Activated CD4-positive, alpha-beta T cell treated with anti-CD3 and anti-CD28 coated beads, Interleukin-2, amount 50 U/mL, for 16 hours (primary cell): ENCODE data around the gene NDUFAF3.

Experiments
- DNase-seq: peaks from one replicate; pipeline ENCODE4 v3.0.0-alpha.2; 2020

NDUFAF3 gene, protein sequence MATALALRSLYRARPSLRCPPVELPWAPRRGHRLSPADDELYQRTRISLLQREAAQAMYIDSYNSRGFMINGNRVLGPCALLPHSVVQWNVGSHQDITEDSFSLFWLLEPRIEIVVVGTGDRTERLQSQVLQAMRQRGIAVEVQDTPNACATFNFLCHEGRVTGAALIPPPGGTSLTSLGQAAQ

DNA sequence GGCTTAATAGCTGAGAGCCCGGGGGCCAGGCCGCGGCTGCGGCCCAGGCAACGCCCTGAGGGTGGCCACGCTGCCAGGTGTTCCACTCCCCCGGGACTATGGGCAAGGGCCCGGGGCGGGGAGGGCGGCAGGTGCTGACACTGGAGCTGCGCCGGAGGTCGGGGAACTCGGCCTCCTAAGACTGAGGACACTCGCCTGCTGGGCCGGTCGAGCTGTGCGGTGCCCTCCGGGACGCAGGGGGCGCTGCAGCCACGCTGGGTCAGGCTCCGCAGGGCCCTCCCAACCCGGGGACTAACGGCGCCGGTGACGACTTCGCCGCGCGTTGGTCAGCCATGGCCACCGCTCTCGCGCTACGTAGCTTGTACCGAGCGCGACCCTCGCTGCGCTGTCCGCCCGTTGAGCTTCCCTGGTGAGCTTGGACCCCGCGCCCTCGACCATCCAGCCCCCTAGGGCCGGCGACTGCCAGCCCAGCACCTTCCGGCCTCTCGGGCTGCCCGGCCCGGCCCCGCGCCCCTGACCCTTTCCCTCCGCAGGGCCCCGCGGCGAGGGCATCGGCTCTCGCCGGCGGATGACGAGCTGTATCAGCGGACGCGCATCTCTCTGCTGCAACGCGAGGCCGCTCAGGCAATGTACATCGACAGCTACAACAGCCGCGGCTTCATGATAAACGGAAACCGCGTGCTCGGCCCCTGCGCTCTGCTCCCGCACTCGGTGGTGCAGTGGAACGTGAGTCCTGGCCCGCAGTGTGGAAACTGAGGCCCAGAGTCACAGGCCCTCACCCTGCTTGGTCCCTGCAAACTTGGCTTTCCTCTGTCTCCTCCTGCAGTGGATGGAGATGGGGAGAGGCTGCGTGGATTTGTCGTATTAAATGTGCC lies at the start of gene NDUFAF3:
NDUFAF3 (plus strand) TSS at position 309 of the 875 bp plus-strand sequence; CDS start at position 333, 24 bp downstream.
- peak; percentile 94 for DNase-seq

DNA sequence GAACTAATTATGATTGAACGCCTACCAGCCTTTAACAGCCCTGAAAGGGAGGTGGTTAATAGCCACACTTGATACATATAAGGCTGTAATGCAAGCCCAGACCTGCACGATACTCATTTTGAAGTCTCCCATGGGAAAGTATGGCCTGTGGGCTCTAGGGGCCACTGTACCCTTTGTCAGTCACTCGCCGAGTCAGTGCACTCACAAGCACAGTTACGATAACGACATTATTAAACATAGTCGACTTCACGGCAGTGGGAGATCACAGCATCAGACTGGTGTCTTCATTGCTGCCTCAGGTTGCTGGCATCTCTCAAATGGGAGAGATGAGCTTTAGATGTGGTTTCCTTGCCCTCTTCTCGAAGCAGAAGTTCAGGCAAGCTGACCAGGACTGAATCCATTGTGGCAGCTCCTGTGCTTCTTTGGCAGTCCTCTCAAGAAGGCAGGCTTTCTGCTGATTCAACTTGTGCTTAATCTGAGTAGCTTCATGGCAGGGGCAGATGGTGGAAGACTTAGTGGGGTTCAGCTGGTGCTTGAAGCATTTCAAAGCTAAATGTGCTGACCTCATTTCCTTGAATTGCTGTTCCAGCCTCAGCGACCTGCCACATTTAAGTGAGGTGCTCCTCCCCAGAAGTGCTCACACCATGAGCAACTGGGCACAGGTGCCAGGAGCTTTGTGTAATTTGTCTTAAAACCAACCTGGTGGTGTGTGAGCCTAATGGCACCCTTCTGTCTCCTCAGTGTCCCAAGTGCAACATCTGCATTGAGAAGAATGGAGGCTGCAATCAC lies 47.7 kb upstream of the NDUFAF3 start:
- DNase-seq, result no peak

DNA sequence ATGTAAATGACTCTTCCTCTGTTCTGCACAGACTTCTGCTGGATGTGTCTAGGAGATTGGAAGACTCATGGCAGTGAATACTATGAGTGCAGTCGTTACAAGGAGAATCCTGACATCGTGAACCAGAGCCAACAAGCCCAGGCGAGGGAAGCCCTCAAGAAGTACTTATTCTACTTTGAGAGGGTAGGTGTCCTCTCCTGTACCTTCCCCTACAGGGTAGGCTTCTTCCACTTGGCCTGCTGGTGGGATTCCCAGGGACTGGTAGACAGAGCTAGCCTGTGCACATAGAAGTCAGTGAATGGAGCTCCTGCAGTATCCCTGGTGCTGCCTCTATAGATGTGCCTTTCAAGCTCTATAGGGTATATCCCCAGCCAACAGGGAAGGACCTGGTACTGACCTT lies 42.5 kb upstream of the NDUFAF3 start:
- no peak for DNase-seq

DNA sequence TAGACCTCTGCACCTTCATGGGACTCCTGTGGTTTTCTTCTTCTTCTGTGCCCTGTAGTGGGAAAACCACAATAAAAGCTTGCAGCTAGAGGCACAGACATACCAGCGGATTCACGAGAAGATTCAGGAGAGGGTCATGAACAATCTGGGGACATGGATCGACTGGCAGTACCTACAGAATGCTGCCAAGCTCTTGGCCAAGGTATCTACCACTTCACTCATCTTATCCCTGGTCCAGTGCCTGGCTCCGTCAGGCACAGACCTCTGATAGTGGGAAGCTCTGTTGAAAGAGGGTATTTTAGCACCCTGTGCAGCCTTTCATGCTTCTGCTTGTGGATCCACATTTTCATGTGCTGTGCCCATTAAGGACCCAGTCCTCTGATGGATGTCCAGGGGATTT lies 41.6 kb upstream of the NDUFAF3 start:
- no peak for DNase-seq

DNA sequence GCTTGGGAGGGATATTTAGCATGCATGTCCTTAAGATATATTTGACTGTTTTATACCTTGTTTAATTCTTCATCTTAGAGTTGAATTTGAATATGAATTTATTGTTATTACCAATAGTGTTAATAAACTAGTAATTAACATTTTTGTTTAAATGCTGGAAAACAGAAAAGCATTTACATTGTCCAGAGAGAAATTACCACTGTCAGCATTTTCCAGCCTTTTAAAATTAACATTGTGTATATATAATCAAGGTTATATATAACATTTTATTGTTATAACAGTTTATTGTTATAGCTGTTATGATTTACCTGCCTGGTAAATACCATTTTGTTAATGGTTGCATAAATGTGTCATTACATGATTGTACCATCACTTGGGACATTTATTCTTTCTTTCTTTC lies 39.9 kb upstream of the NDUFAF3 start:
- no peak for DNase-seq

DNA sequence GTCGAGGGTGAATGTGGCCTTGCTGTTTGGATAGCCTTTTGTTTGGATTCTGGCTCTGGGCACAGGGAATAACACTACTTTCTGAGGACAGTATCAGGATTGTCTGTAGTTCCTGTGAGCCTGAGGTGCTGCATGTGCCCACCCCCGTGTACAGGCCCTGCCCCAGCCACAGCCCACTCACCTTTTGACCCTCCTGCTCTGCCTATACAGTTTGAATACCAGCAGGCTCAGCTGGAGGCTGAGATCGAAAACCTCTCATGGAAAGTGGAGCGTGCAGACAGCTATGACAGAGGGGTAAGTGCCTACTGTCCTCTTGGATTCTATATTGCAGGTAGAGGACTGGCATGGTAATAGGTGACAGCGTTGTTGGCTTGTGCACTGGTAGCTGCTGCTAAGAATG lies 39.2 kb upstream of the NDUFAF3 start:
- DNase-seq, result no peak

DNA sequence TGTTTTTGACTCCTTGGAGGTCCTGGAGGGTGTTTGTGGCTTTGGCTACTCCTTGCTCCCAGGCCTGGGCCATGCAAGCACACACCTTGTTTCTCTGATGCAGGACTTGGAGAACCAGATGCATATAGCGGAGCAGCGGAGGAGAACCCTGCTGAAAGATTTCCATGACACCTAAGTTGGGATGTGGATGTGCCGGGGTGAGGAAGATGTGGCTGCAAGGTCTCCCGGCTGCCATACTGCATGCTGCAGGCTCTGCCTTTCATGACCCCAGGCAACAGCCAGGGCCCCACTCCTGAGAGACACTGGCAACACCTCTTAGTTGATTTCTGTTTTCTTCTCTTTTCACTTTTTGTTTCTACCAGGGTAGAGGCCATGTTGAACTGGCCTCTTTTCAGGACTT lies 38.8 kb upstream of the NDUFAF3 start:
- no peak for DNase-seq

DNA sequence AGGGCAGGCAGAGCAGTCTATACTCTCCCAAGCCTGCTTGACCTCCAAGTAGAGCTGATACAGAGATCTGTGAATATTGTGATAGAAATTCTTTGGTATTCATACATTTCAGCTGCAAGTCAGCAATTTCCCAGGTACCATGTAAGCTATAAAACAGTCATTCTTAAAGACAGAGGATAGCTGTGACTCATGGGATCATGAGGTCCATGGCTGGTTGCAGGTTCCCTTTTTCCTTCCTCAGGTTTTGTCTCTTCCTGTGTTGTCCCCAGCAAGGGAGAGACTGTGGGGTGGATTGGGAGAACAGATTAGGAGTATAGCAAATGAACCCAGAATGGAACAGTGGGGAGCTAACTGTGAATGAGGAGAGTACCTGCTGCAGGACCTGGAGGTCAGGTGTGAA lies 37.3 kb upstream of the NDUFAF3 start:
- no peak for DNase-seq

DNA sequence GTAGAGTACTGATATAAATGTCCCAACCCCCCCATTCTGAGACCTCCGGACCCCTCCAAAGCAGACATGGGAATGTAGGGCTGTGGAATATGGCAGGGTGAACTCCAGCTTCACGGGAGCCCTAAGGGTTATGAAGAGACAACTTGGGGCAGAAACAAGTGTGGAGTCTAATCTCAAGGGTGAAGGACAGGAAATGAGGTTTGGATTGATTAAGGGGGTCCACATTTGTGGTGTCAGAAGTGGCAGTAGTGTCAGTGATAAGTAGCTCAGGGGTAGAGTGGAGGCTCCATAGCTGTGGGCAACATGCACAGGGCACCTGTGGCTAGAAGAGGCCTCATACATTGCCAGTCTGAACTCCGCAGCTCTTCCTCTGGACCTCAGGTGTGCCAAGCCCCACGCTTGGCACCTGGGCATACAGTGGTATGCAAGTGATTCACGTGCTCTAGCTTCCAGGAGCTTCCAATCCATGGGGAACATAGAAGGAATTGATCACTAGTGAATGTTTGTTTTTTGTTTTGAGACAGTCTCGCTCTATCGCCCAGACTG lies 36.0 kb upstream of the NDUFAF3 start:
- DNase-seq, result no peak

DNA sequence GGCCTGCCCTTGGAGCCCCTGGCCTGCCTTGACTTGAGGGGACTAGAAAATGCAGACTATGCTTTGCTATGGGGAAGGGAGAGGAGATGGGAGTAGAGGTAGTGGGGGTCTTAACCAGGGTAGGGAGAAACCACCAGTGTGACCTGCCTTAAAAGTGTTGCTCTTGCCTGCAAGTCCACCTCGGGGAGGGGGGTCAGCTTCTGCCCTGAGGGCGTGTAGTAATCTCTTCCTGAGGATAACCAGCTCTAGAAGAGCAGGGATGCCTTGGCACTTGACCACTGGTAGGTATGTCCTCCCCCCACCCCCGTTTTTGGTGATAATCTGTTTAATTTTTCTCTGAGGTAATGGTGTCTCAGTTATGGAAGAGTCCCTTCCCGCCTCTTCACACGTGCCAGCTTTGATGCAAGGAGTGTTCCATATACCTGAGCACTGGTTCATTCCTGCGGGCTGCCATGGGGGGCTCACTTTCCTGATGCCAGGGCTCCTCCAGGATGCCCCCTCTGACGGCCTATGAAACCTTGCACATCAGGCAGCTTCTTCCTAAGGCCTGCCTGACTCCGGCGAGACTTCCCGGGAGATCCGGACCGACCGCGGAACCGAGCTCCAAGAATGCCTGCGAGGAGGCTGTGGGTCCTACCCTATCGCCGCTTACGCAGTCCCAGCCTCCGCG lies 32.7 kb upstream of the NDUFAF3 start:
- DNase-seq, result no peak

DNA sequence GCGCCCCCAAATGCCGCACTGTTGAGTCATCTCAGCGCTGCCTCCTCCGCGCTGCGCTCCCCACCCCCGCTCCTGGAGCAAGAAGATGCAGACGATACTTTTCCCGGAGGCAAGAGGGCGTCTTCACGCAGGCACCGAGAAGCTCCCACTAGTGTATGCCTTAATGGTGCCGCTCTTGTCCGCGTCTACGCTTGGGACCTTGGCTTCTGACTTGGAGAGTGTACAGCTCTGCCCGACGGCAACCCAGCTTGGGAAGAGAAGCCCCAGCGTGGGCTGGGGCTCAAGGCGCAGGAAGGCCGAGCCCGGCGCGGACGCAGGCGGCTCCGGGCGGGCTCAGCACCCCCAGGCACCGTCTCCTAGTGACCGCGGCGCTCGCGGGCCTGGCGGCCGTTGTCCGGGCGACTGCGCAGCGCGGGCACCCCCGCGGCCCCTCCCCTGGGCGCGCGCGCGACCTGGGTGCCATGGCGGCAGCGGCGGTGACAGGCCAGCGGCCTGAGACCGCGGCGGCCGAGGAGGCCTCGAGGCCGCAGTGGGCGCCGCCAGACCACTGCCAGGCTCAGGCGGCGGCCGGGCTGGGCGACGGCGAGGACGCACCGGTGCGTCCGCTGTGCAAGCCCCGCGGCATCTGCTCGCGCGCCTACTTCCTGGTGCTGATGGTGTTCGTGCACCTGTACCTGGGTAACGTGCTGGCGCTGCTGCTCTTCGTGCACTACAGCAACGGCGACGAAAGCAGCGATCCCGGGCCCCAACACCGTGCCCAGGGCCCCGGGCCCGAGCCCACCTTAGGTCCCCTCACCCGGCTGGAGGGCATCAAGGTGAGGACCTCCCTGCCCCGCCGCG lies 31.9 kb upstream of the NDUFAF3 start, which contains the start of gene P4HTM:
P4HTM (plus strand) TSS at position 446 of the 840 bp plus-strand sequence; CDS start at position 462, 16 bp downstream.
- DNase-seq, result peak; percentile 84

DNA sequence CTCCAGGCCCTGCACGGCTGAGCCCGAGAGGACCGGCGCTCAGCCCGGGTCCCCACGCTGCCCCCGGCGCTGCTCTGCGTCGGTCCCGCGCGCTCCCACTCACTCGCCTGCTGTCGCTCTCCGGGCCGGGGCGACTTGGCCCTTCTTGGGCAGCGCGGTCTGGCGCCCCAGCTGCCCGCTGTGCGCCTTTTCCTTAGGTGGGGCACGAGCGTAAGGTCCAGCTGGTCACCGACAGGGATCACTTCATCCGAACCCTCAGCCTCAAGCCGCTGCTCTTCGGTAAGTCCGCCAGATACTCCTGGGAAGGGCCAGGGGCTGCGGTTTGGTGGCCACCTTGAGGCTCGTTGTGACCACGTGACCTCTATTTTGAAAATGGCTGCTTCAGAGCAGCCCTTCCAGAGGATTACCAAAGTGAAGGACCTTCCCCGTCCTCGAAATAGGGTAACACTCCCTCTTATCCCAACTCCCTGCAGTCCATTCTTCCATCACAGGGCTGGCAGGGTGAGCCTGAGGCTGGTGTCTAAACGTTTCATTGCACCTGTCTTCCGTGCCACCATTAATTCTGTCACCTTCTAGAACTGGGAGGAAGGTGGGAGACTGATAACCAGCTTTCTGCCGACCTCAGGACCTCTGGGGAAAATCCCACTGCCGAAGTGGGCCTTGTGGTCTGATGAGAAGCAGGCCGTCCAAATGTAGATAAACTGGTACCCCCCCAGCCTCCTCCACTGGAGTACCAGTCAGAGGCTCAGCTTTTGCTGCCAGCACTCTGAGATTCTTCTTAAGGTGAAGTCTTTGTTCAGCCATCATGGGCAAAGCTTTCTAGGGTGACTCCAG lies 31.1 kb upstream of the NDUFAF3 start:
- DNase-seq, result peak; percentile 51

DNA sequence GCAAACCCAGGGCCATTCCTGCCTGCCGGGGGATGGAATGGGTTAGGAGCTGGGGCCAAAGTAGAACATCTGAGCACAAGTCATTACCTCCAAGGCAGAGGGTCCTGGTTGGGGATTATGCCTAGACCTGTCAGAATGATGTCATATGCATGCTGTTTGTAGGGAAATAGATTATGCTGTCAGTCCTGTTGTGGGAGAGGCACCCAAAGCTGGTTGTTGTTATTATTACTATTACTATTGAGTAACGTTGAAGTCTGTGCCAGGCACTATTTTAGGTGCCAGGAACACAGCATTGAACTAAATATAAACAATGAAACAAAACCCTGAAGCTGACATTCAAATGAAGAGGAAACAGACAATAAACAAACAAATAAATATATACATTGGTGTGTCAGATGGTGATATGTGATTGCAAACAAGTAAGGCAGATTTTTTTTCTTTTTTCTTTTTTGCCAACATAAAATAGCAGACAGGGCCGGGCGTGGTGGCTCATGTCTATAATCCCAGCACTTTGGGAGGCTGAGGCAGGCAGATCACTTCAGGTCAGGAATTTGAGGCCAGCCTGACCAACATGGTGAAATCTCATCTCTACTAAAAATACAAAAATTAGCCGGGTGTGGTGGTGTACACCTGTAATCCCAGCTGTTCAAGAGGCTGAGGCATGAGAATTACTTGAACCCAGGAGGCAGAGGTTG lies 29.9 kb upstream of the NDUFAF3 start:
- DNase-seq, result no peak

DNA sequence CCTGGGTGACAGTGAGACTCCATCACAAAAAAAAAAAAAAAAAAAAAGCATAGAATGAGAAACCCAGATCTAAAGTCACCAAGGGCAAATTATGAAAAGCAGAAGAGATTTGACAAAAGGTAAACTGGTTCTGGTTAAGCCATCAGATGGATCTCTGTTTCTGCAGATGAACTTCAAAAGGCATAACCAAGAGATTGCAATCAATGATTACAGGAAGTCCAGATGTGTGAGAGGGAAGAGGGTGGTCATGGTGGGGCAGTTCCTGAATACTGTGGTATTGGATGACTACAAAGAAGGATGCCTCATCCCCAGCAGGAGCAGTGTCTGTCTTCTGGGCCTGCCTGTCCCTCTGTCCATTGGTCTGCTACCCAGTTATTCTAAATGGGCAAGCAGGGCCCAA lies 28.1 kb upstream of the NDUFAF3 start:
- no peak for DNase-seq

DNA sequence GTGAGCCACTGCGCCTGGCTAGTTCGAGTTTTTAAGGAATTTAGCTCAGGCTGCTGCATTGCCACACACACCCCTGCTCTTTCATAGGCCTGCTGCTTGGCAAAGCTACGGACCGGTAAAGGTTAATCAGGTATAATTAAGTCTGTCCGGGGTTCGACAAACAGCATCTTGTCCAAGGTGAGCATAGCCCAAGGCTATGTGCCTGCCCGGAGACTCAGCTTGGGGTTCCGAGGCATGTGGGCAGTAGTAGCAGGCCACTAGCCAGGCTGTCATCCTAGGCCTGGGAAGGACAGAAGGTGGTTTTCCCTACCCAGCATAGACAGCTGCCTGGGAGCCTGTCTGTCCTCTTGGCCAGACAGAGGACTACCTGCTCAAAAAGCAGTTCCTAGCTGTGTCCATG lies 25.3 kb upstream of the NDUFAF3 start:
- no peak for DNase-seq

DNA sequence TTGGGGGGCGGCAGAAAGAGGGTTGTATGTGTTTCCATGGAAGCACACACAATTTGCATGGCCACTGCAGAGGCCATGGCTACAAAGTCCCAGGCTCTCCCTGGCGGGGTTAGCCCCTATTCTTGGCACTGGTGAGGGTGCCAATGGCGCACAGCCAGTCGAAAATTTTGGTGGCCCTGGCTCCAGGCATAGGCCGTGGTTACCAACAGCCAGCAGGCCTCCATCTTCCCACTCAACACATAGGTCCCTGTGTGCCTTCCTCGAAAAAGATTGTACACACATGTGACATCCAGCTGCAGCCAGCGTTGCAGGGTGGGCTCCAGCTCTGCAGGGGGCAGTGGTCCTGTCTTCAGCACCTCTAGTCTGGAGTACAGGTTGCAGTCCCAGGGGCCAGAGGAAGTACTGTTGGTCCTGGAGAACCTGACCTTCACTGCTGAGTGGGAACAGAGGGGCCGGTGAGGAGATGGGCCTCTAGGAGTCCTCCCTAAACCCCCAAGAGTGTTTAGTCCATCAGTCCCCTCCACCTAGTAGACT lies 24.8 kb upstream of the NDUFAF3 start:
- no peak for DNase-seq

DNA sequence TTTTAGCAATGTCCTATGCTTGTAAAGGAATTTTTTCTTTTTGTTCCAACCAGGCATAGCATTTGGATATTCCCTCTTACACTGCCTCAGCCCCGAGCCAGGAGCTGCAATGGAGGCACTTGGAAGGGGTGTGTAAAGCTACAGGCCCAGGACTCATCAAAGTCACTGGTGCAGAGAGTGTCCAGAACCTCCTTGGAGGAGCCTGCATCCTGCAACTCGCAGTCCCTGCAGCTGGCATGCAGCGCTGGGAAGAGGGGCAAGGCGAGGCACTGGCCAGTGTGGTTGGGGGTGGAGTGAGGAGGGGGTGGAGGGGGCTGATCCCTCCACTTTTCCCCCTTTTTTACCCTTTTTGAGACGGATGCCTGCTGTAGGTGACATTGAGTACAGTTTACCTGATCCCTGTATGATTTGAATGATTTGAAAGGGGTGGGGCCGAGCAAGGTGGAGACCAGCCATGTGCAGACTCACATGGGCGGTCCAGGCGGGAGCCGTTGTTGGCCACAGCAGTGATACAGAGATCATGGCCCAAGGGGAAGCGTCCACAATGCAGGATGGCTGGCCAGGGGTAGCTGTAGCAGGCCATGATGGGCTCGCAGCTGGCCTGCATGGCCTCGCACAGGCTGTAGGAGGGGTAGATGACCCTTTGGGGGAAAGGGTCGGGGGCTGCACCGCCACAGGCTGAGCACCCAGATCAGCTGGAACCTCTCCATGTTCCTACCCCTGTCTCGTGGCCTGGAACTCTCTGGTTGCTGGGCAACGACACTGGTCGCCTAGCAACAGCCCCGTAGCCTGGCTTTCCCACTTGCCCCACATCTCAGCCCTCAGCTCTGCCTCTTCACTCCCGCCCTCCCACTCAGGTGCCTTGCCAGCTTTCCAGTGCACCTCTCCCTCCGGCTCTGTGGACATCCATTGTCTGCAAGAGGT lies 23.9 kb upstream of the NDUFAF3 start:
- DNase-seq, result no peak

DNA sequence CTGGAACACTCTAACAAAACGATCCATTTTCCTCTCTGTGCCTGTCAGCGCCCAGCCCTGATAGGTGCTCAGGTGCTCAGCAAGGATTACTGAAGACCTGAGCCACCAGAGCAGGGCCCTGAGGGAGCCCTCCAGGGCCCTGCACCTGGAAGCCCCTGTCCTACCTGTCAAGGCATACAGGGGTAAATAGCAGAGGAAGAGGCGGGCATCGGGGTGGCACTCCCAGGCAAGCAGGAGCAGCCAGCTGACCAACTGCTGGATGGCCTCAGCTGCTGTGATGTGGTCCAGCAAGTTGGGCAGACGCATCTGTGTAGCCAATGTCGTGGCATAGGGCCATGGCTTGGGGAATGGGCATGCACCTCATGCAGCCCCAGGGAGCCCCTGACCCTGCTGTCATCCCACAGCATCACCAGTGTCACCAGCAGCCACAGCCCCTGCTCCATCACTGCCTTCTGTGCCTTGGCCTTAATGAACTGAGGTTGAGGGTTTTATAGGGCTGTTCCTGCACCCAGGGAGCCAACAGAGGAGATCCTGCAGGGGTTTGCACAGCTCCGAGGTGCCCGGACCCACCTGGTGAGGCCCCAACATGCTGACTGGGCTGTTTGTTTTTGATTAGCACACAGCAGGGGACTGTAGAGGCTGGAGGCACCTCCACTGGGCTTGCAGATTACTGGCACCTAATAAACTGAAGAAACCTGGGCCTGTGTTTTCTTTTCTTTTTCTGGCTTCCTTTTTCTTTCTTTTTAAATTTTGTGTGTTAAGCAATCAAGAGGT lies 22.6 kb upstream of the NDUFAF3 start:
- no peak for DNase-seq
